HepG2 (cell line): ENCODE results near the gene SKIL. TPM values are rescaled to one million over a fixed set of nuclear protein-coding genes. Genes with fewer than 3 reads are reported as not detected.

Experiments used
- GABPA ChIP-seq, 2 experiments: IDR thresholded peaks; 2 replicates each; pipeline ENCODE4 v1.6.1; 2011 to 2016; ENCODE audit warnings: low read depth in 2 of 2, low read length in 1 of 2, missing biosample characterization in 1 of 2, missing genetic modification characterization in 1 of 2
- GATAD1 ChIP-seq: IDR thresholded peaks from 2 replicates; pipeline ENCODE4 v1.6.1; 2016; ENCODE audit warnings: missing genetic modification reagents, missing compliant biosample characterization
- NCOA5 ChIP-seq: sonication (generic); formaldehyde crosslinking; IDR thresholded peaks from 2 replicates; pipeline ENCODE4 v1.4.0; 2020; ENCODE audit warnings: missing genetic modification reagents
- NR2F6 ChIP-seq, 2 experiments: IDR thresholded peaks; 2 replicates each; pipeline ENCODE4 v1.6.1; 2016; ENCODE audit warnings: antibody characterized with exemption in 1 of 2, mild to moderate bottlenecking in 1 of 2
- STAG1 ChIP-seq: sonication (generic); formaldehyde crosslinking; IDR thresholded peaks from 2 replicates; pipeline ENCODE4 v1.4.0; 2020; ENCODE audit warnings: missing genetic modification reagents
- TBL1XR1 ChIP-seq: fragments of 150-350 bp; IDR thresholded peaks from 2 replicates; pipeline ENCODE4 v1.6.1; 2014; ENCODE audit warnings: borderline replicate concordance, low read length; ENCODE audit not compliant: partially characterized antibody
- polyA plus RNA-seq, 8 experiments: library from polyadenylated mRNA; depleted of rRNA in 3 of 8; stranded (reverse) in 7 of 8; unstranded in 1 of 8; fragments of >200 nt; fragmentation: Illumina TruSeq in 4 of 8; extraction: Trizol in 4 of 8; gene quantifications; 2 replicates each; pipeline versions ENCODE4 v1.2.1 to v1.2.3, GENCODE V29; 2011 to 2016; ENCODE audit warnings: low read depth in 4 of 8, missing spikeins in 1 of 8, mixed read lengths in 1 of 8; ENCODE audit not compliant: insufficient read depth in 1 of 8
- total RNA-seq, 5 experiments: library from RNA; depleted of rRNA; stranded (reverse); fragments of >200 nt; fragmentation: Illumina TruSeq; extraction: Trizol; gene quantifications; 2 replicates each; pipeline ENCODE4 v1.2.3, GENCODE V29; 2016; ENCODE audit warnings: low read depth in 1 of 5
- TF ChIP-seq, protein P1 (sequence below), 2 experiments: fragments of 450-650 bp in 1 of 2; sonication (generic) in 1 of 2; formaldehyde crosslinking in 1 of 2; IDR thresholded peaks; 2 replicates each; pipeline versions ENCODE4 v1.6.1 to v1.8.0; 2016 to 2022; ENCODE audit warnings: antibody characterized with exemption in 1 of 2, mild to moderate bottlenecking in 1 of 2, missing genetic modification reagents in 1 of 2
- TF ChIP-seq, protein P2 (sequence below): IDR thresholded peaks from 2 replicates; pipeline ENCODE4 v1.6.1; 2016; ENCODE audit warnings: low read depth
- TF ChIP-seq, protein P3 (sequence below): IDR thresholded peaks from 2 replicates; pipeline ENCODE4 v1.6.1; 2016; ENCODE audit warnings: mild to moderate bottlenecking
- TF ChIP-seq, protein P4 (sequence below): IDR thresholded peaks from 2 replicates; pipeline ENCODE4 v1.6.1; 2016; ENCODE audit warnings: mild to moderate bottlenecking, missing biosample characterization, missing genetic modification reagents
- TF ChIP-seq, protein P5 (sequence below): sonication (generic); formaldehyde crosslinking; IDR thresholded peaks from 2 replicates; pipeline ENCODE4 v1.8.0; 2022; ENCODE audit warnings: mild to moderate bottlenecking, missing genetic modification reagents, borderline replicate concordance

SKIL gene
- total and polyA plus RNA-seq, 2 of the 13 experiments (the other 11 are each of a cell fraction or from before 2014, with no cell fraction given): 5.2 to 20.7 TPM

DNA sequence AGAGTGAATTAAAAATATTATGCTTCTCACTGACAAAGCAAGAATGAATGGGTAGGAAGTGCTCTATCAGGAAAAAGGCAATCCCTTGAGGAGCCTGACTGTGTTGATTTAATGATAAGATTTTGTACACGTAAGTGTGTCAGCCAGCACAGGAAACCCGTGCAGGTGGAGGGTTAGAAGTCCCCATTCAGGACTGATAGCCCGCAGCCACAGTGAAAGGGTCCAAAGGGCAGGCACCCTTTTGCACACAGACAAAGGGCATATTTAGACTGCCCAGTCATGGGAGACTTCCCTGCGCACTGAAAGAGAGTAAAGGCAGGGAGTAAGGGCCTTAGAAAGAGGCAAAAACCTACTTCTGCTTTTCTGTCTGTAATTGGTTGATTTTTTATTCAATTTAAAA is 26.4 kb upstream of the SKIL start (continued):
- TF ChIP-seq, protein P1, sequence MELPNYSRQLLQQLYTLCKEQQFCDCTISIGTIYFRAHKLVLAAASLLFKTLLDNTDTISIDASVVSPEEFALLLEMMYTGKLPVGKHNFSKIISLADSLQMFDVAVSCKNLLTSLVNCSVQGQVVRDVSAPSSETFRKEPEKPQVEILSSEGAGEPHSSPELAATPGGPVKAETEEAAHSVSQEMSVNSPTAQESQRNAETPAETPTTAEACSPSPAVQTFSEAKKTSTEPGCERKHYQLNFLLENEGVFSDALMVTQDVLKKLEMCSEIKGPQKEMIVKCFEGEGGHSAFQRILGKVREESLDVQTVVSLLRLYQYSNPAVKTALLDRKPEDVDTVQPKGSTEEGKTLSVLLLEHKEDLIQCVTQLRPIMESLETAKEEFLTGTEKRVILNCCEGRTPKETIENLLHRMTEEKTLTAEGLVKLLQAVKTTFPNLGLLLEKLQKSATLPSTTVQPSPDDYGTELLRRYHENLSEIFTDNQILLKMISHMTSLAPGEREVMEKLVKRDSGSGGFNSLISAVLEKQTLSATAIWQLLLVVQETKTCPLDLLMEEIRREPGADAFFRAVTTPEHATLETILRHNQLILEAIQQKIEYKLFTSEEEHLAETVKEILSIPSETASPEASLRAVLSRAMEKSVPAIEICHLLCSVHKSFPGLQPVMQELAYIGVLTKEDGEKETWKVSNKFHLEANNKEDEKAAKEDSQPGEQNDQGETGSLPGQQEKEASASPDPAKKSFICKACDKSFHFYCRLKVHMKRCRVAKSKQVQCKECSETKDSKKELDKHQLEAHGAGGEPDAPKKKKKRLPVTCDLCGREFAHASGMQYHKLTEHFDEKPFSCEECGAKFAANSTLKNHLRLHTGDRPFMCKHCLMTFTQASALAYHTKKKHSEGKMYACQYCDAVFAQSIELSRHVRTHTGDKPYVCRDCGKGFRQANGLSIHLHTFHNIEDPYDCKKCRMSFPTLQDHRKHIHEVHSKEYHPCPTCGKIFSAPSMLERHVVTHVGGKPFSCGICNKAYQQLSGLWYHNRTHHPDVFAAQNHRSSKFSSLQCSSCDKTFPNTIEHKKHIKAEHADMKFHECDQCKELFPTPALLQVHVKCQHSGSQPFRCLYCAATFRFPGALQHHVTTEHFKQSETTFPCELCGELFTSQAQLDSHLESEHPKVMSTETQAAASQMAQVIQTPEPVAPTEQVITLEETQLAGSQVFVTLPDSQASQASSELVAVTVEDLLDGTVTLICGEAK (IDR thresholded peaks at IDR 0.05): no peak
- TF ChIP-seq, protein P1 (CRISPR knock-in tag; IDR thresholded peaks at IDR 0.05): peak; percentile 41; the same call in 1 of the 2 replicates
- TF ChIP-seq NCOA5 (CRISPR knock-in tag): no peak
- TF ChIP-seq NR2F6 (IDR thresholded peaks at IDR 0.05): peak; percentile 78
- peak; percentile 83 for TF ChIP-seq NR2F6 (CRISPR knock-in tag; IDR thresholded peaks at IDR 0.05)
- TF ChIP-seq TBL1XR1: peak; percentile 29
- TF ChIP-seq GABPA (IDR thresholded peaks at IDR 0.05; ENCODE audit: low read depth, low read length): no peak
- TF ChIP-seq GABPA (CRISPR knock-in tag; IDR thresholded peaks at IDR 0.05; ENCODE audit: low read depth): 0 out of 2 replicates have a peak, but pooled peaks have one; percentile 43
- TF ChIP-seq, protein P2, sequence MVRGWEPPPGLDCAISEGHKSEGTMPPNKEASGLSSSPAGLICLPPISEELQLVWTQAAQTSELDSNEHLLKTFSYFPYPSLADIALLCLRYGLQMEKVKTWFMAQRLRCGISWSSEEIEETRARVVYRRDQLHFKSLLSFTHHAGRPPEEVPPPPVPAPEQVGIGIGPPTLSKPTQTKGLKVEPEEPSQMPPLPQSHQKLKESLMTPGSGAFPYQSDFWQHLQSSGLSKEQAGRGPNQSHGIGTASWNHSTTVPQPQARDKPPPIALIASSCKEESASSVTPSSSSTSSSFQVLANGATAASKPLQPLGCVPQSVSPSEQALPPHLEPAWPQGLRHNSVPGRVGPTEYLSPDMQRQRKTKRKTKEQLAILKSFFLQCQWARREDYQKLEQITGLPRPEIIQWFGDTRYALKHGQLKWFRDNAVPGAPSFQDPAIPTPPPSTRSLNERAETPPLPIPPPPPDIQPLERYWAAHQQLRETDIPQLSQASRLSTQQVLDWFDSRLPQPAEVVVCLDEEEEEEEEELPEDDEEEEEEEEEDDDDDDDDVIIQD (CRISPR knock-in tag): peak; percentile 88
- TF ChIP-seq, protein P3, sequence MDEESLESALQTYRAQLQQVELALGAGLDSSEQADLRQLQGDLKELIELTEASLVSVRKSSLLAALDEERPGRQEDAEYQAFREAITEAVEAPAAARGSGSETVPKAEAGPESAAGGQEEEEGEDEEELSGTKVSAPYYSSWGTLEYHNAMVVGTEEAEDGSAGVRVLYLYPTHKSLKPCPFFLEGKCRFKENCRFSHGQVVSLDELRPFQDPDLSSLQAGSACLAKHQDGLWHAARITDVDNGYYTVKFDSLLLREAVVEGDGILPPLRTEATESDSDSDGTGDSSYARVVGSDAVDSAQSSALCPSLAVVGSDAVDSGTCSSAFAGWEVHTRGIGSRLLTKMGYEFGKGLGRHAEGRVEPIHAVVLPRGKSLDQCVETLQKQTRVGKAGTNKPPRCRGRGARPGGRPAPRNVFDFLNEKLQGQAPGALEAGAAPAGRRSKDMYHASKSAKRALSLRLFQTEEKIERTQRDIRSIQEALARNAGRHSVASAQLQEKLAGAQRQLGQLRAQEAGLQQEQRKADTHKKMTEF (CRISPR knock-in tag): peak; percentile 90
- TF ChIP-seq, protein P4, sequence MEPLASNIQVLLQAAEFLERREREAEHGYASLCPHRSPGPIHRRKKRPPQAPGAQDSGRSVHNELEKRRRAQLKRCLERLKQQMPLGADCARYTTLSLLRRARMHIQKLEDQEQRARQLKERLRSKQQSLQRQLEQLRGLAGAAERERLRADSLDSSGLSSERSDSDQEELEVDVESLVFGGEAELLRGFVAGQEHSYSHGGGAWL (CRISPR knock-in tag): no peak
- TF ChIP-seq STAG1 (CRISPR knock-in tag): peak; percentile 20; the same call in 1 of the 2 replicates
- TF ChIP-seq, protein P5, sequence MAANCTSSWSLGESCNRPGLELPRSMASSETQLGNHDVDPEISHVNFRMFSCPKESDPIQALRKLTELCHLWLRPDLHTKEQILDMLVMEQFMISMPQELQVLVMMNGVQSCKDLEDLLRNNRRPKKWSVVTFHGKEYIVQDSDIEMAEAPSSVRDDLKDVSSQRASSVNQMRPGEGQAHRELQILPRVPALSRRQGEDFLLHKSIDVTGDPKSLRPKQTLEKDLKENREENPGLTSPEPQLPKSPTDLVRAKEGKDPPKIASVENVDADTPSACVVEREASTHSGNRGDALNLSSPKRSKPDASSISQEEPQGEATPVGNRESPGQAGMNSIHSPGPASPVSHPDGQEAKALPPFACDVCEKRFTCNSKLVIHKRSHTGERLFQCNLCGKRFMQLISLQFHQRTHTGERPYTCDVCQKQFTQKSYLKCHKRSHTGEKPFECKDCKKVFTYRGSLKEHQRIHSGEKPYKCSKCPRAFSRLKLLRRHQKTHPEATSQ (CRISPR knock-in tag): peak; percentile 61; the same call in 1 of the 2 replicates
- no peak for TF ChIP-seq GATAD1 (CRISPR knock-in tag)
